ENCODE data around the gene ADAMTS17.

The ADAMTS17 gene

DNA sequence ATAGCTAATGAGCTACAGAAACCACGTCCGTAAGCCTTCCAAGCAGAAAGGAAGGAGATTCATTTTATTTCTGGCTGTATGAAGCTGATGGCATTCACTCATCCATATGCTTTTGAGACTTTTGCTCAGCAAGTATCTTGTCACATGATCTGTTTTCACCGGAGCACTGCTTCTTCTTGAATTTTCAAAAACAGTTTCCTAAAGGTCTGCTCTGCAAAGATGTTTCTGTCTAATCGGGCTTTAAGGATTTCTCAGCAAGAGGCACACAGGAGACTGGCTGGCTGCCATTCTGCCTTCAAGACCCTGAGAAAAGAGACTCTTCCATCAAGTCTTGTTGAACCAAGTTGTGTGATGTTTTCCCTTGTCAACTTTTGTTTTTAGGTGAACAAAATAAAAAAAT, 319.0 kb downstream of the ADAMTS17 start:
- ATAC-seq (ENCODE audit: low read depth) (no peak), DNase-seq (ENCODE audit: low spot score in 2 of 2) (no peak)
- Mint-ChIP-seq H3K36me3 (no peaks in the 10 kb centered on the region), H3K27me3 (peaks cover 5% of the 10 kb centered on the region), H3K4me3 (no peak overlapping the region), H3K27ac (no peak overlapping the region), H3K4me1 (no peaks in the 10 kb centered on the region), H3K9me3 (peaks cover 7% of the 10 kb centered on the region)

DNA sequence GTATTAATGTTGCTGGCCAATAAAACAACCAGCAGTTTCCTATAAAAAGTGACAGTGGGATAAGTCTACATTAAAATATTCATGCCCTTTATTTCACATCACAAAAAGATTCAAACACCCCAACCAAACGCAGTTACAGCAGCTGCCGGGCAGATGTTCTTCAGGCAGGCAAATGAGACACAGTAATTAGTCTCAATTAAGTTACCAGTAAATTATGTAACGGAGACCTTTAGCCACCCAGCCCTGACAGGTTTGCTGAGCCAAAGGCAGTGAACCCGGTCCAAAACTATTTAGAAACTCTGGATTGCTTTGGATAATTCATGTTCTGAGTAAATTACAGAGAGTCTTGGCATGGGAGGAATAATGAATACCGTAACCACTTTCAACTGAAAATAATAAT, 319.4 kb downstream of the ADAMTS17 start:
- Mint-ChIP-seq H3K9me3 (peaks cover 7% of the 10 kb centered on the region), H3K4me1 (no peaks in the 10 kb centered on the region), H3K27me3 (peaks cover 5% of the 10 kb centered on the region), H3K27ac (no peak overlapping the region), H3K4me3 (no peak overlapping the region), H3K36me3 (no peaks in the 10 kb centered on the region)
- DNase-seq (ENCODE audit: low spot score in 2 of 2) (no peak), ATAC-seq (ENCODE audit: low read depth) (no peak)

DNA sequence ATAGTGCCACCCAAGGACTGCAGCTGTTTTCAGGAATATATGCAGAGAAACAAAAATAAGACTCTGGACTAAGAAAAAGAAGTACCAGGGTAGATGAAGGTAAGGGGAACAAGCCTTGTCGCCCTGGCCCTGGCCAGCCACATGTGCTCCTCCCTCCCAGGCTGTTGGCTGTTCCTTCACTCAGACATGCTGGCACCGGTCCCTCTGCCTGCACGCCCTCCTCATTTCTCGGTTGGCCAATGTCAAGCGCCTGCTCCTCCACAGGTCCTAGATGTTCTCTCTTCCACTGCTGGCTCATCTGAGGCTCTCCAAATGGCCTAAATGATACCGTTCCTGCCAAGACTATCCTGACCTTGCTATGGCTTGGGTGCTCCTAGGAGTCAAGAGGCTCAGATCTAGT, 320.1 kb downstream of the ADAMTS17 start:
- Mint-ChIP-seq H3K4me3 (no peak overlapping the region), H3K36me3 (no peaks in the 10 kb centered on the region), H3K27ac (no peak overlapping the region), H3K9me3 (peaks cover 7% of the 10 kb centered on the region), H3K4me1 (no peaks in the 10 kb centered on the region), H3K27me3 (peaks cover 7% of the 10 kb centered on the region)
- DNase-seq (ENCODE audit: low spot score in 2 of 2) (no peak), ATAC-seq (ENCODE audit: low read depth) (no peak)

DNA sequence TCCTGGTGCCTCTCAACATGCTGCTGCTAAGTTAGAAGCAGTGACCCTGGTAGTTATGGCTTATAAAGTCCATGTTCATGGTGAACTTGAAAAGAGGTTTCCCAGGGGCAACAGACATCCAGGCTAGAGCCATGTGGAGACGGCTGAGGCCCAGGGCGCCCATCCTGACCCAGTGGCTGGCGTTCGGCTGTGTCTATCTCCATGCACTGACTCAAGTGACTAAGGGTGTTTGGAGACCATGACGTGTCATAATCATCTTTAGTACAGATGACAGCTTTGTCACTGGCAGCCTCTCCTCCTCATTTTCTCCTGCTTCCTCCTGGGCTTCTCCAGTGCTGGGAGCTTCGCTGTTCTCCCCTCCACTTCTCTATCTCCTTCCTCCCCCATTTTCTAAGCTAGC, 321.2 kb downstream of the ADAMTS17 start:
- peaks cover 7% of the 10 kb centered on the region for H3K27me3 Mint-ChIP-seq
- H3K36me3 Mint-ChIP-seq, result no peaks in the 10 kb centered on the region
- no peak for DNase-seq (ENCODE audit: low spot score in 2 of 2)
- no peak for ATAC-seq (ENCODE audit: low read depth)
- peaks cover 7% of the 10 kb centered on the region for H3K9me3 Mint-ChIP-seq
- H3K4me3 Mint-ChIP-seq, result no peak overlapping the region
- H3K4me1 Mint-ChIP-seq, result no peaks in the 10 kb centered on the region
- H3K27ac Mint-ChIP-seq, result no peak overlapping the region

DNA sequence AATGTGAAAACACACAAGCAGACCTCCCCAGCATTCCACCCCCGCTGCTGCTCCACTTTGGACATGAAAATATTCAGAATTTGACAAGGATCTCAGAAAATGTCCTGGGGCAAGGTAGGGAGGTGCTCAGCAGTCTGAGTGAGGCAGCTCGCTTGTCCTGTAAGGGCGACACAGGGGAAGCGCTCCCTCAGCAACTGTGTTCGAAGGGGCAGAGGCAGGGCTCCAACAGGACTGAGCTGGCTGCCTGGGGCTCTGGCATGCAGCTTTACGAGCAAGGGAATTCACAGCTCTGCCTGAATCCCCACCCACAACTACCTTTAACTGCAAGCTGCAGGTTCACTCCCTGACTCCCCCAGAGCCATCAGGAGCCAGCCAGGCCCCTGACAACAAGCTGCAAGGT, 321.6 kb downstream of the ADAMTS17 start:
- Mint-ChIP-seq H3K9me3 (peaks cover 7% of the 10 kb centered on the region), H3K27ac (no peak overlapping the region), H3K27me3 (peaks cover 7% of the 10 kb centered on the region), H3K4me1 (no peaks in the 10 kb centered on the region), H3K4me3 (no peak overlapping the region), H3K36me3 (no peaks in the 10 kb centered on the region)
- ATAC-seq (ENCODE audit: low read depth) (no peak), DNase-seq (ENCODE audit: low spot score in 2 of 2) (no peak)

DNA sequence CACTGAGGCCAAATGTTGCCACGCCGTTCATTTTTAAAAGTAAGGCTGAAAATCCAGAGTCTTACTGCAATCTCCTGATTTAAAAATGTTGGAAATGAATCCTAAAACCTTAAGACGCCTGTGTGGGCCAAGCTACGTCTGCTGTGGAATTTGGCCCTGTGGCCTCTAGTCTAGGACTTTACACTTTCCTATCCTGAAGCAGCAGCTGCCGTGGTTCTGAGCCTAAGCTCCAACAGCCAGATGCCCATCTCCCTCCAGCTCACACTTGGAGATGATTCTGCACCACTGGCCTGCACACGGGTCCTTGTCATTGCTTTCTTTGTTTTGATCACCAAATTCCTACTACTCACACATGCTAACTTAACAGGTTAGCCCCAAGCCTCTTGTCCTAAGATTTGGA, 322.2 kb downstream of the ADAMTS17 start:
- Mint-ChIP-seq H3K9me3 (peaks cover 5% of the 10 kb centered on the region), H3K4me3 (no peak overlapping the region), H3K36me3 (no peaks in the 10 kb centered on the region), H3K4me1 (no peaks in the 10 kb centered on the region), H3K27ac (no peak overlapping the region), H3K27me3 (peaks cover 7% of the 10 kb centered on the region)
- DNase-seq (ENCODE audit: low spot score in 2 of 2), result no peak
- ATAC-seq (ENCODE audit: low read depth), result no peak

DNA sequence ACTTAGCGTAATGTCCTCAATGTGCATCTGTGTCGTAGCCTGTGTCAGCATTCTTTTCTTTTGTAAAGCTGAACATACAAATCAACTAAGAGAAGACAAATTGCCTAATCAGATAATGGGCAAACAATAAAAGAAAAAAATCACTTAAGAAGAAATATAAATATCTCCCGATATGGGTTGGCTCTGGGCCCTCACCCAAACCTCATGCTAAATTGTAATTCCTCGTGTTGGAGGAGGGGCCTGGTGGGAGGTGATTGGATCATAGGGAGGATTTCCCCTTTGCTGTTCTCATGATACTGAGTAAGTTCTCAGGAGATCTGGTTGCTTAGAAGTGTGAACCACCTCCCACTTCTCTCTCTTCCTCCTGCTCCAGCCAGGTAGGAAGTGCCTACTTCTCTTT, 323.6 kb downstream of the ADAMTS17 start:
- peaks cover 7% of the 10 kb centered on the region for H3K27me3 Mint-ChIP-seq
- ATAC-seq (ENCODE audit: low read depth) (no peak), DNase-seq (ENCODE audit: low spot score in 2 of 2) (no peak)
- H3K4me3 Mint-ChIP-seq, result no peak overlapping the region
- H3K4me1 Mint-ChIP-seq, result no peaks in the 10 kb centered on the region
- H3K36me3 Mint-ChIP-seq, result no peaks in the 10 kb centered on the region
- H3K9me3 Mint-ChIP-seq, result peaks cover 7% of the 10 kb centered on the region
- H3K27ac Mint-ChIP-seq, result no peak overlapping the region

DNA sequence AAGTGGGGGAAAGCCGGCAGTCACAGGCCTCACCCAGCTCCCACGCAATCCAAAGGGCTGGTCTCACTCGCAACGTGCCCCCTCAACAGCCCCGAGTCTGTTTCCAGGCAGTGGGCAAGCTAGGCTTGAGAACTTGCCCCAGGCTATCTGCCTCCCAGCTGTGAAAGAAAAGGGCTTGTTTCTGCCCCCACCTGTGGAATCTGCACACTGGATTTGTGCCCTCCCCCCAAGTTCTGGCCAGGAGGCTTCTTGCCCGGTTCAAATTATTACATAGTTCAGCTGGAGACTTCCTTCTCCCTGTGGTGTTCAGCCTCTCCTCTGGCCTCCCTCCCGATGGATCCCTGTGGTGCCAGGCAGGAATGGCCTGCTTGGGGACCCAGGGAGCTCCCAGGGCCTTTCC, 324.6 kb downstream of the ADAMTS17 start:
- no peaks in the 10 kb centered on the region for H3K4me1 Mint-ChIP-seq

DNA sequence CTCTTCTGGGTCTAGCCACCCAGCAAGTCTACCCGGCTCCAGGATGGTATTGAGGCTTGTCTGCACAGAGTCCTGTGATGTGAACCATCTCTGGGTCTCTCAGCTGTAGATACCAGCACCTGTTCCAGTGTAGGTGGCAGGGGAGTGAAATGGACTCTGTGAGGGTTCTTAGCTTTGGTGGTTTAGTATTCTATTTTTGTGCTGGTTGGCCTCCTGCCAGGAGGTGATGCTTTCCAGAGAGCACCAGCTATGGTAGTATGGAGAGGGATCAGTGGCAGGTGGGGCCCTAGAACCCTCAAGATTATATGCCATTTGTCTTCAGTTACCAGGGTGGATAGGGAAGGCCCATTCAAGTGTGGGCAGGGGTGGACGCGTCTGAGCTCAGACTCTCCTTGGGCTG, 325.1 kb downstream of the ADAMTS17 start:
- H3K27ac Mint-ChIP-seq, result no peak overlapping the region
- peaks cover 4% of the 10 kb centered on the region for H3K27me3 Mint-ChIP-seq
- H3K9me3 Mint-ChIP-seq, result peaks cover 7% of the 10 kb centered on the region
- ATAC-seq (ENCODE audit: low read depth), result no peak
- H3K4me3 Mint-ChIP-seq, result no peak overlapping the region
- no peak for DNase-seq (ENCODE audit: low spot score in 2 of 2)
- no peaks in the 10 kb centered on the region for H3K36me3 Mint-ChIP-seq
- no peaks in the 10 kb centered on the region for H3K4me1 Mint-ChIP-seq

More for the DNA sequence above, 324.6 kb downstream of the ADAMTS17 start:
- H3K27ac Mint-ChIP-seq, result no peak overlapping the region
- H3K27me3 Mint-ChIP-seq, result peaks cover 7% of the 10 kb centered on the region
- H3K9me3 Mint-ChIP-seq, result peaks cover 7% of the 10 kb centered on the region
- no peaks in the 10 kb centered on the region for H3K36me3 Mint-ChIP-seq
- DNase-seq (ENCODE audit: low spot score in 2 of 2) (no peak), ATAC-seq (ENCODE audit: low read depth) (no peak)
- H3K4me3 Mint-ChIP-seq, result no peak overlapping the region

DNA sequence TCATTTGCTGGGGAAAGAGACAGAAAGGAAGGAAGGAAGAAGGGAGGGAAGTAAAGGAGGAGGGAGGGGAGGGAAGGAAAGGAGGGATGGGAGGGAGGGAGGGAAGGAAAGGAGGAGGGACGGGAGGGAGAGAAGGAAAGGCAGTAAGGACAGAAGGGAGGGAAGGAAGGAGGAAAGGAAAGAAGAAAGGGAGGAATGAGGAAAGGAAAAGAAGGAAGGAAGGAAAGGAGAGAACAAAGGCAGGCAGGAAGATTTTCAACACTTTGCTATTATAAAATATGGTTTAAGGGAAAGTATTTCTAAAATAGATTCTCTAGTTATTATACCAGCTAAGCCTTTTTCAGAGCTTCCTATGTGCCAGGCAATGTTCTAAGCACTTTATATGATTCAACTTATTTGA, 330.5 kb downstream of the ADAMTS17 start:
- H3K27ac Mint-ChIP-seq, result no peak overlapping the region

DNA sequence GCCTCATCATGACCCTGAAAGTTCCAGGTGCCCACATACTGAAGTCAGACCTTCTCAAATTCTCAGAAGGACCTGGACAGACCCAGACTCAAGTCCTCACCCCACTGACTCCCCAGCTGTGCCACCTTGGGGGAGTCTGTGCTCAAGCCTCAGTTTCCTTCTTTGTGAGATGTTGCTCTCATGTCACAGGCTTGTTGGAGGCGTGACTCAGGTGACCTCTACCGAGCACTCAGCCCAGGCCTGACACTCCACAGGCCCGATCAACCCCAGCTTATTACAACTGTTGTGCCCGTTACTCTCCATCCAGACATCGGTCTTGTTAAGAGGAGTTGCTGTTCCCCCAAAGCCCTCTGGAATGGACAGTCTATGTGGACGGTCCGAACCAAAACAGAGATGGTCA, 332.4 kb downstream of the ADAMTS17 start:
- Mint-ChIP-seq H3K4me1 (no peaks in the 10 kb centered on the region), H3K36me3 (no peaks in the 10 kb centered on the region), H3K27me3 (peaks cover 5% of the 10 kb centered on the region), H3K27ac (no peak overlapping the region), H3K9me3 (peaks cover 2% of the 10 kb centered on the region), H3K4me3 (no peak overlapping the region)
- no peak for DNase-seq (ENCODE audit: low spot score in 2 of 2)
- ATAC-seq (ENCODE audit: low read depth), result no peak

More for the DNA sequence above, 330.5 kb downstream of the ADAMTS17 start:
- Mint-ChIP-seq H3K9me3 (peaks cover 1% of the 10 kb centered on the region), H3K4me1 (no peaks in the 10 kb centered on the region), H3K36me3 (no peaks in the 10 kb centered on the region), H3K27me3 (peaks cover 3% of the 10 kb centered on the region), H3K4me3 (no peak overlapping the region)
- DNase-seq (ENCODE audit: low spot score in 2 of 2) (no peak), ATAC-seq (ENCODE audit: low read depth) (no peak)

DNA sequence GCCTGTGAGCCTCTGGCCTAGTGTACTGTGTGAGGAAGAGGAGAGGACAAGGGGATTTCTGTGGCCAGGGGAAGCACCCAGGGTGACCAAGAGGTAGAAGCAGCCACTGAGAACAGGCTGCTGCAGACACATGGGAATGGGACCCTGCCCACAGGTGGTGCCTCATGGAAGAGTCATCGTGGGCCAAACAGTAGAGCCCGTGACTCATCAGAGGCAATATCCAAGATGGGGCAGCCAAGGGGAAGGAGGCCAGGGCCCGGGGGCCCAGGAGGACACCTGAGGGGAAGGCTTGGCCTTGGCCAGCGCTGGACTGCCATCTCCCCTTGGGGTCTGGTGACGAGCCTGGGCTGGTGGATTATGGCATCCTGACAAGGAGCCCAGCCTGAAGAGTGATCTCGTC, 333.5 kb downstream of the ADAMTS17 start:
- H3K27ac Mint-ChIP-seq, result no peak overlapping the region
- no peak for ATAC-seq (ENCODE audit: low read depth)
- no peak for DNase-seq (ENCODE audit: low spot score in 2 of 2)
- peaks cover 8% of the 10 kb centered on the region for H3K27me3 Mint-ChIP-seq
- H3K9me3 Mint-ChIP-seq, result peaks cover 5% of the 10 kb centered on the region
- no peaks in the 10 kb centered on the region for H3K36me3 Mint-ChIP-seq
- H3K4me3 Mint-ChIP-seq, result no peak overlapping the region
- no peaks in the 10 kb centered on the region for H3K4me1 Mint-ChIP-seq

DNA sequence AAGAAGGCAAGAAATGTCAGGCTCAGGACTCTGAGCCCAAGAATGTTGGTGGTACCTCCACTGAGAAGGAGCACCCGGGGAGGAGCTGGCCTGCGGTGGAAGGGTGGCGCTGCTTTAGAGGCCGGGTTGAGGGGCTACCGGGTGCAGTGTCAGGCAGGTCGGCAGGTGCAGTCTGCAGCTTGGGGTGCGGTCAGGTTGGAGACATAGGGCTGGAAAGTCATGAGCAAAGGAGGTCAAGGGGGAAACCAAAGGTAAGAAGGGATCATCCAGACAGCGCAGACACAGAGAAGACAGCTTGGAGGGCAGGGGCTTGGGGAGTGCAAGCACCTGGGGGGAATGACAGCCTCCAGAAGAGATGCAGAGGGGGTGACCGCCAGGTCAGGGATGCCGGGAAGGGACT, 334.2 kb downstream of the ADAMTS17 start:
- Mint-ChIP-seq H3K36me3 (no peaks in the 10 kb centered on the region), H3K27ac (no peak overlapping the region), H3K4me3 (no peak overlapping the region), H3K4me1 (no peaks in the 10 kb centered on the region), H3K27me3 (peaks cover 8% of the 10 kb centered on the region), H3K9me3 (peaks cover 5% of the 10 kb centered on the region)
- ATAC-seq (ENCODE audit: low read depth) (no peak), DNase-seq (ENCODE audit: low spot score in 2 of 2) (no peak)

DNA sequence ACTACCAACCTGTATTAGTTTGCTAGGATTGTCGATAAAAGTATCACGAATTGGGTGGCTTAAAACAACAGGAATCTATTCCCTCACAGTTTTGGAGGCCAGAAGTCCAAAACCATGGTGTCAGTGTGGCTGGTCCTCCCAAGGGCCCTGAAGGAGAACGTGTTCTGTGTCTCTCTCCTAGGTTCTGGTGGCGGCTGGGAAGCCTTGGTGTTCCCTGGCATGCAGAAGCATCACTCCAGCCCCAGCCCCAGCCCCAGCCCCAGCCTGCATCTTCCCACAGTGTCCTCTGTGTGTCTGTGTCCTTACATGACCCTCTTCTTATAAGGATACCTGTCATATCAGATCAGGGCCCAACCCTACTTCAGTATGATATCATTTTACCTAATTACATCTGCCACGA, 336.1 kb downstream of the ADAMTS17 start:
- DNase-seq (ENCODE audit: low spot score in 2 of 2), result no peak
- H3K9me3 Mint-ChIP-seq, result peaks cover 5% of the 10 kb centered on the region
- H3K27me3 Mint-ChIP-seq, result peaks cover 8% of the 10 kb centered on the region
- ATAC-seq (ENCODE audit: low read depth), result no peak
- no peak overlapping the region for H3K27ac Mint-ChIP-seq
- H3K4me3 Mint-ChIP-seq, result no peak overlapping the region
- H3K36me3 Mint-ChIP-seq, result no peaks in the 10 kb centered on the region
- no peaks in the 10 kb centered on the region for H3K4me1 Mint-ChIP-seq

DNA sequence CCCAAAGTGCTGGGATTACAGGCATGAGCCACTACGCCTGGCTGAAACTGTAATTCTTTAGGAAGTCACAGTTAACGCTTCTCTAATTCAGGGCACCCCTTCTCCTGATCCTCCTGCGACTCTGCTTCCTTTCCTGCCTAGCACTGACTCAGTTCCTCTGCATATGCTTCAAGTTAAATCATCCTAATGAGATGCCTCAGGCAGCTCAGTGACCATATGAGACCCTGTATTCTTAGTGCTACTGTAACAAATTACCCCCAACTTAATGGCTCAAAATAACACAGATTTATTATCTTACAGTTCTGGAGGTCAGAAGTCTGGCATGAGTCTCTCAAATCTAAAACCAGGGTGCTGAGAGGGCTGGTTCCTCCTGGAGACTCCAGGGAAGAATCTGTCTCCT, 336.8 kb downstream of the ADAMTS17 start:
- Mint-ChIP-seq H3K27me3 (peaks cover 8% of the 10 kb centered on the region), H3K4me3 (no peak overlapping the region), H3K4me1 (no peaks in the 10 kb centered on the region), H3K36me3 (no peaks in the 10 kb centered on the region), H3K9me3 (peaks cover 5% of the 10 kb centered on the region), H3K27ac (no peak overlapping the region)
- no peak for DNase-seq (ENCODE audit: low spot score in 2 of 2)
- ATAC-seq (ENCODE audit: low read depth), result no peak
